ENCODE results near the gene FMNL3. TPM values are rescaled to one million over a fixed set of nuclear protein-coding genes. Genes with fewer than 3 reads are reported as not detected.

The FMNL3 gene
- total RNA-seq, 1 experiment from 2014 or later, result 1.0 TPM

GRCh38 chr12:49678711-49679110 is 28.5 kb downstream of the FMNL3 start:
- DNase-seq (ENCODE audit: low spot score), result no peak

- DNase-seq (ENCODE audit: low spot score), result no peak
These were observed 32.1 kb downstream of the FMNL3 start for GRCh38 chr12:49675137-49675536.

GRCh38 chr12:49674318-49674981 is 32.8 kb downstream of the FMNL3 start:
- no peak for DNase-seq (ENCODE audit: low spot score)

GRCh38 chr12:49673446-49674317 is 33.5 kb downstream of the FMNL3 start:
- peak; percentile 84 for DNase-seq (ENCODE audit: low spot score)

DNA sequence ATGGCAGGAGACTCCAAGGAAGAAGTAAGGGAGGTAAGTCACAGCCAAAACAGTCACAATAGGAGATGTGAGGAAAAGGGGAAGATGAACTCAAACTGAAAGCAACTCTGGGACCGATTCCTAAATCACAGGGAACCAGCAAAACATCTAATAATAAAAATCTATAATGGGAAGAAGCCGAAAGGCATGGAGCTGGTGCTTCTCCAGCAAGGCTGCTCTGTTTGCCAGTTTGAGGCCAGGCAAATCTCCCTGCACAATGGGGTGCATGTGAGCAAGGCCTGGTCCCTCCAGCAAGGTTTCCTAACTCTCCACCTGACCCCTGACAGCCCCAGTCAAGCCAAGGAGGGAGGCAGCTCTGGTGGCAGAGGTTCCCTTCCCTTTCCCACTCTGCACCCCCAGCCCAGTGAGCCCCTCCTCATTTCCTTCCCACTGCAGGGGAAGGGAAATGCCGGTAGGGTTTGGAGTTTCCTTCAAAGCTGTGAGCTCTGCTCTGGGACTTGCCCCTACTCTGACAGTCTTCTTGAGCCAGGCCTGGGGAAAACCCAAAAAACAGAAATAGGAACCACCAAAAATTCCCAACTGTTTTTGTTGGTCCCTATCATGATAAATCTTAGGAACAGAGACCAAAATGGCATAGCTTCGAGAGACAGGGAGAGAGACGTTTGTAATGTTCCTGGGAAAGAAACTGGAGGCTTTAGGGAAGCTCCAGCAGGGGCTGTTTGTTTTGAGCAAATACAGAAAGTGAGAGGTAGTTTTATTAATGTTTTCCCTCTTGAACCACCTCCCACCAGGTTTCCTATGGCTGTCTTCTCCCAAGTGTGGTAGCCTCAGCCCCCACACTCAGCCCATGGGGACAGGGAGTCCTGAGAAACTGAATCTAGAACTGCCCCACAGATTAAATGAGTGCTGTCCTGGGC is 34.6 kb downstream of the FMNL3 start:
- DNase-seq (ENCODE audit: low spot score), result no peak

DNA sequence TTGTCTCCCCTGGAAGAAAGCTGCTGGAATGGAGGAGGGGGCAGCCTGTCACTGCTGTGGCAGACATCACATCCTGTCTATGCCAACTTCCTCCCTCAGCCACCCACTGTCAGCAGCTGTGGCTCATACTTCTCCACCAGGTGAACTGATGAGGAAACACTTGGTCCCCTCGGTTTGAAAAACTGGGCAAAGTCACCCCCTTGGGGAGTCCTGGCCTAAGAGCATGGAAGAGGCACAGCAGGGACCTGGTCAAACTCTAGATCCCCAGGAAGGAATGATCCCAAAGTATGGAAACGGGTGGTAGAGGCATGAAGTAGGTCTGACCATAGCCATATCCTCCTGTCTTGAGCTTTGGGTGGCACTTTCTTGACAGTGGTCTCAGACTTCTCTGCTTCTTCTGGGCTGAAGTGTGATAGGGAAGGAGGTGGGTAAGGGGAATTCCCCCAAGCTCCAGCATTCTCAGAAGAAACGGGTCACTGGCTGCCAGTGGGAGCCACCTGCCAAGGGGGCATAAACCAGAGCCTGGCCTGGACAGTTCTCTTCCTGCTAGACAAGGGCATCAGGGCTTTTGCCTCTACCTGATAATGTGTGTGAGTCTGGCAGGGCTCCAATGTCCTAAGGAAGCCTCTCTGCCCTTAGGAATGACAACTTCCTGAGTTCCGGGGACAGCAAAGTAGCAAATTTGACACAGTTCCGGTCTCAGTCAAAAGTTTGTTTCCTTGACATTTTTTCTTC is 36.0 kb downstream of the FMNL3 start:
- no peak for DNase-seq (ENCODE audit: low spot score)

GRCh38 chr12:49669796-49670195 is 37.4 kb downstream of the FMNL3 start:
- DNase-seq (ENCODE audit: low spot score), result no peak

DNA sequence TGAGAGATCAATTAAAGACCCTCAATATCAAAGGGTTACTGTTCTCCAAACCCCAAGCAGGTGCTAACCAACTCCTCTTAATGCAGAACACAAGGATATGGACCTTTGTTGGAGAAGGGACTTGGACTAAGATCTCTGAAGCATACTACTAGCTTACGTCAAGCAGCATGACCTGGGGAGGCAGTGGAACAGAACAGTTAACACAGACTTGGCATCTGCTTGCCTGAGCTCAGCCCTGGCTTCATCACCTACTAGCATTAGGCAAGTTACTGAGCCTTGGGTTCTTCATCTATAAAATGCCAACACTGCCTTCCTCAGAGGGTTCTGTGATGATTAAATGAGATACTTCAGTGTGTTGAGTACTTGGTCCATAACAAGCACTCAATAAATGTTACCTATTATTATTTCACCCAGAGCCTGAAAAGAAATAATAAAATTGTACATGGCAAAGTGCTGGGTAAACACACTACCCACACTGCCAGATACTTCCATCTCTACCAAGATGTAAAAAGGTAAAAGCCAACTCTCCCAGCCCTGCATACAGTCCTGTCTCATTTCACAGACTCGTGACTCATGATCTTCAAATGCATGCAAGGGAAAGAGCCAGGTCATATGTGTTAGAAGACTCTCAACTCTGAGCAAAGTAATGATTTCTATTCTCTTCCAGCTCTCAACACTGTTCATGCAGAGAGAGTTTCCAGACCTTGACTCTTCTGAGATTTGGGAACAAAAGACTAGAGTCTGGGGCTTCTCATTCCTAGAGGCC is 39.7 kb downstream of the FMNL3 start:
- DNase-seq (ENCODE audit: low spot score), result no peak

DNA sequence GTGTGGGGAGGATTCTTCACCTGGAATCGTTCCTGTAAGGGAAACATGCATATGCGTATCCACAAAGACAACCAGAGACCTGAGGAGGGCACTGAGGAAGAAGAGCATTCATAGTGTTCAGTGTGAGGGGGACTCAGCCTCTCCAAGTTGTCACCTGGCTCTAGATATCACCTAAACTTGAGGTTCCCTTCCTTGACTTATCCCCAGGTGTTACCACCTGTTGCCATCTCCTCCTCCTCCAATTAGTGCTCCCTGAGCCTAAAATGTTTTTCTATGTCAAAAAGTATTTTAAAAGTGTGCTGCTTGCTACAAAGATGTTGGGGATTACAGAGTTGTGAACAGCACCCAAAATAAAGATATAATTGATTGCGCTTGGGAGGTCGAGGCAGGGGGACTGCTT is 41.0 kb downstream of the FMNL3 start:
- DNase-seq (ENCODE audit: low spot score), result no peak

GRCh38 chr12:49665384-49665783 is 41.8 kb downstream of the FMNL3 start:
- no peak for DNase-seq (ENCODE audit: low spot score)

GRCh38 chr12:49664591-49665239 is 42.5 kb downstream of the FMNL3 start:
- no peak for DNase-seq (ENCODE audit: low spot score)

DNA sequence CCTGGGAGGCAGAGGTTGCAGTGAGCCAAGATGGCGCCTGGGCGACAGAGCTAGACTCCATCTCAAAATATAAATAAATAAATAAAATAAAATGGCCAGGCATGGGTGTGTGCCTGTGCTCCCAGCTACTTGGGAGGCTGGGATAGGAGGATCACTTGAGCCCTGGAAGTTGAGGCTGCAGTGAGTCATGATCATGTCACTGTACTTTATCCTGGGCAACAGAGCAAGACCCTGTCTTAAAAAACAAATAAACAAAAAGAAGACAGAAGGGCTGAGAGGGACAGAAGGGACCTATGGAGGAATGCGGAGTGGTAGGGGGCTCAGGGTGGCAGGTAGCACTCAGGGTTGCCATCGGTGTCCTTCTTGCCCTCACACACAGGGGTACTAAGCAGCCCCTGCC is 43.0 kb downstream of the FMNL3 start:
- DNase-seq (ENCODE audit: low spot score), result no peak

DNA sequence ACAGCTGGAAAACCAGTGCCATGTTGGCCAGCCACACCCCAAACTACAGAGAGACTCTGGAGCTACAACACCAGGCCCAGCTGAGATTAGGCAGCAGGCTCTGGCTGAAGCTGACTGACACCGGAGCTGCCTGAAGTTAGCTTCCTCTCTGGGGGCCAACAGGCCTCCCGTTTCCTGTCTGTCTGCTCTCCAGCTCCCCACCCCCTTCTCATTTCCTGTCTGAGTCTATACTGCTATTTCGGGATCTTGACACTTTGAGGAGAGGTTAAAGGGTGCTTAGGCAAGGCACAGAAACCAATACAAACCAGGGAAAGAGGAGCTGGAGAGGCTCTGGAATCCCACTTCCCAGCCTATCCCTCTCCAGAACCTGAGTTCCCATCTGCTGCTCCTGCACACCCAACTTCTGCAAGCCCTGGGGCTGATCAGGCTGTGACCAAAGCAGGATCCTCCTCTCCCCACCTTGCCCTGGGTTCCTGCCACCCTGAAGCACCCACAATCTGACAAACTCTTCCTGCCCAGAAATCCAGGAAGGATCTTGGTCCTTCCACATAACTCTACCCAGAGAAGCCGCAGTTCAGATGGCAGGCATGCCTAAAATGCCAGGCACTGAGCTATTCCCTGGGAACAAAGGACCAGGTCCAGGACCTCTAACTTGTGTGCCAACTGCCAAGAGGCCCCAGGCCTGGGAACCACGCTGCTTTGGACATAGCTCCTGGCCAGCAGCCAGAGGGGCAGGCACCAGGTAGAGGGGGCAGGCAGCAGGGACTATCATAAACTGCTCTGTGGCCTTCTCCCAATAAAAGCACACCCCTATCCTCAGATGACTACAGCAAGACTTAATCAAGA is 44.0 kb downstream of the FMNL3 start:
- no peak for DNase-seq (ENCODE audit: low spot score)

GRCh38 chr12:49661746-49662145 is 45.5 kb downstream of the FMNL3 start:
- DNase-seq (ENCODE audit: low spot score), result no peak

- DNase-seq (ENCODE audit: low spot score), result no peak
These were observed 46.0 kb downstream of the FMNL3 start for GRCh38 chr12:49661191-49661590.

GRCh38 chr12:49659753-49660152 is 47.5 kb downstream of the FMNL3 start:
- DNase-seq (ENCODE audit: low spot score), result no peak

- DNase-seq (ENCODE audit: low spot score), result no peak
These were observed 48.9 kb downstream of the FMNL3 start for GRCh38 chr12:49658276-49658675.

GRCh38 chr12:49655595-49656236 is 51.5 kb downstream of the FMNL3 start:
- no peak for DNase-seq (ENCODE audit: low spot score)

- no peak for DNase-seq (ENCODE audit: low spot score)
These were observed 52.5 kb downstream of the FMNL3 start for GRCh38 chr12:49654715-49655114.

Data from HT-29 (cell line).